Kidney epithelial cell (primary cell): ENCODE data around the gene ABCB11. TPM values are rescaled to one million over a fixed set of nuclear protein-coding genes. Genes with fewer than 3 reads are reported as not detected.

Experiments used
- DNase-seq: peaks from one replicate; pipeline ENCODE4 v3.0.0-alpha.2; 2010; ENCODE audit warnings: low read depth
- H3K27me3 ChIP-seq: 2 replicates; pipeline ENCODE4 v1.6.0; 2011; ENCODE audit warnings: low read length; ENCODE audit not compliant: control insufficient read depth, insufficient read depth
- H3K36me3 ChIP-seq: 2 replicates; pipeline ENCODE4 v1.5.1; 2011; ENCODE audit warnings: low read length; ENCODE audit not compliant: control insufficient read depth, insufficient read depth
- H3K4me3 ChIP-seq: 2 replicates; pipeline ENCODE4 v1.5.1; 2011; ENCODE audit warnings: low read depth, mild to moderate bottlenecking, control low read depth, low read length
- CTCF ChIP-seq: IDR thresholded peaks from 2 replicates; pipeline ENCODE4 v1.5.1; 2011; ENCODE audit warnings: mild to moderate bottlenecking, moderate library complexity, low read length, control low read depth, inconsistent platforms; ENCODE audit not compliant: insufficient read depth, poor library complexity, severe bottlenecking
- total RNA-seq: library from RNA; depleted of rRNA; stranded (reverse); fragments of >200 nt; gene quantifications from 2 replicates; pipeline ENCODE4 v1.2.3, GENCODE V29; 2015

ABCB11 gene
- total RNA-seq, 1 donor from 2014 or later, result not detected

- no peak within 1 kb of the TSS for H3K4me3 ChIP-seq
- no peak for DNase-seq
- no peaks in the 10 kb centered on the region for H3K36me3 ChIP-seq
- no peaks in the 10 kb centered on the region for H3K27me3 ChIP-seq
- no peak for TF ChIP-seq CTCF
Measured at GRCh38 chr2:168901003-168901402, 130.1 kb downstream of the ABCB11 start, which contains the start of gene G6PC2. Gene G6PC2, plus strand, starts transcription at chr2:168901291. Its CDS starts 41 bp downstream, at chr2:168901332.

- Histone ChIP-seq H3K36me3 (no peaks in the 10 kb centered on the region), H3K4me3 (no peak overlapping the region), H3K27me3 (no peaks in the 10 kb centered on the region)
- no peak for DNase-seq
- no peak for TF ChIP-seq CTCF
Measured at GRCh38 chr2:168897449-168897848, 133.7 kb downstream of the ABCB11 start.

GRCh38 chr2:168896783-168897182, 134.3 kb downstream of the ABCB11 start:
- Histone ChIP-seq H3K4me3 (no peak overlapping the region), H3K27me3 (no peaks in the 10 kb centered on the region), H3K36me3 (no peaks in the 10 kb centered on the region)
- no peak for TF ChIP-seq CTCF
- DNase-seq, result no peak

GRCh38 chr2:168895771-168896170, 135.4 kb downstream of the ABCB11 start:
- Histone ChIP-seq H3K27me3 (no peaks in the 10 kb centered on the region), H3K36me3 (no peaks in the 10 kb centered on the region), H3K4me3 (no peak overlapping the region)
- DNase-seq, result no peak
- no peak for TF ChIP-seq CTCF

- no peak overlapping the region for H3K4me3 ChIP-seq
Measured at GRCh38 chr2:168894720-168895119, 136.4 kb downstream of the ABCB11 start.

More at GRCh38 chr2:168894720-168895119, 136.4 kb downstream of the ABCB11 start:
- TF ChIP-seq CTCF, result no peak
- Histone ChIP-seq H3K36me3 (no peaks in the 10 kb centered on the region), H3K27me3 (no peaks in the 10 kb centered on the region)
- DNase-seq, result no peak
